ENCODE data around the gene PDZD2.

PDZD2 gene

GRCh38 chr5:31982621-31983020 lies 343.7 kb downstream of the PDZD2 start:
- TF ChIP-seq CTCF (IDR thresholded peaks at IDR 0.05): no peak
- Histone ChIP-seq H3K4me1 (ENCODE audit: control insufficient read depth in 1 of 2, insufficient read depth in 1 of 2, low read depth in 1 of 2, low read length in 1 of 2) (no peaks in the 10 kb centered on the region), H3K4me3 (ENCODE audit: low read depth in 1 of 2, low read length in 1 of 2) (no peak overlapping the region), H3K27ac (no peak overlapping the region), H3K9me3 (no peaks in the 10 kb centered on the region), H3K27me3 (no peaks in the 10 kb centered on the region), H3K36me3 (no peaks in the 10 kb centered on the region)

- Histone ChIP-seq H3K4me3 (ENCODE audit: low read depth in 1 of 2, low read length in 1 of 2) (no peak overlapping the region), H3K4me1 (ENCODE audit: control insufficient read depth in 1 of 2, insufficient read depth in 1 of 2, low read depth in 1 of 2, low read length in 1 of 2) (no peaks in the 10 kb centered on the region), H3K36me3 (no peaks in the 10 kb centered on the region), H3K27ac (no peak overlapping the region), H3K27me3 (no peaks in the 10 kb centered on the region), H3K9me3 (no peaks in the 10 kb centered on the region)
- no peak for TF ChIP-seq CTCF (IDR thresholded peaks at IDR 0.05)
These were observed 344.9 kb downstream of the PDZD2 start for GRCh38 chr5:31983851-31984250.

GRCh38 chr5:31984691-31985090 lies 345.8 kb downstream of the PDZD2 start:
- no peak overlapping the region for H3K27ac ChIP-seq
- no peaks in the 10 kb centered on the region for H3K4me1 ChIP-seq (ENCODE audit: control insufficient read depth in 1 of 2, insufficient read depth in 1 of 2, low read depth in 1 of 2, low read length in 1 of 2)
- TF ChIP-seq CTCF (IDR thresholded peaks at IDR 0.05): no peak
- no peaks in the 10 kb centered on the region for H3K9me3 ChIP-seq
- H3K36me3 ChIP-seq: no peaks in the 10 kb centered on the region
- no peak overlapping the region for H3K4me3 ChIP-seq (ENCODE audit: low read depth in 1 of 2, low read length in 1 of 2)
- no peaks in the 10 kb centered on the region for H3K27me3 ChIP-seq

GRCh38 chr5:31986101-31986500 lies 347.2 kb downstream of the PDZD2 start:
- no peak for TF ChIP-seq CTCF (IDR thresholded peaks at IDR 0.05)
- Histone ChIP-seq H3K4me3 (ENCODE audit: low read depth in 1 of 2, low read length in 1 of 2) (no peak overlapping the region), H3K27me3 (no peaks in the 10 kb centered on the region), H3K27ac (no peak overlapping the region), H3K4me1 (ENCODE audit: control insufficient read depth in 1 of 2, insufficient read depth in 1 of 2, low read depth in 1 of 2, low read length in 1 of 2) (no peaks in the 10 kb centered on the region), H3K36me3 (no peaks in the 10 kb centered on the region), H3K9me3 (no peaks in the 10 kb centered on the region)

- H3K4me3 ChIP-seq (ENCODE audit: low read depth in 1 of 2, low read length in 1 of 2): no peak overlapping the region
- no peaks in the 10 kb centered on the region for H3K4me1 ChIP-seq (ENCODE audit: control insufficient read depth in 1 of 2, insufficient read depth in 1 of 2, low read depth in 1 of 2, low read length in 1 of 2)
- no peaks in the 10 kb centered on the region for H3K9me3 ChIP-seq
- no peaks in the 10 kb centered on the region for H3K27me3 ChIP-seq
- no peaks in the 10 kb centered on the region for H3K36me3 ChIP-seq
- H3K27ac ChIP-seq: no peak overlapping the region
- TF ChIP-seq CTCF (IDR thresholded peaks at IDR 0.05): no peak
These were observed 349.2 kb downstream of the PDZD2 start for GRCh38 chr5:31987985-31988710.

Data from neutrophil (primary cell).